ENCODE data around the gene TPPP.

DNA sequence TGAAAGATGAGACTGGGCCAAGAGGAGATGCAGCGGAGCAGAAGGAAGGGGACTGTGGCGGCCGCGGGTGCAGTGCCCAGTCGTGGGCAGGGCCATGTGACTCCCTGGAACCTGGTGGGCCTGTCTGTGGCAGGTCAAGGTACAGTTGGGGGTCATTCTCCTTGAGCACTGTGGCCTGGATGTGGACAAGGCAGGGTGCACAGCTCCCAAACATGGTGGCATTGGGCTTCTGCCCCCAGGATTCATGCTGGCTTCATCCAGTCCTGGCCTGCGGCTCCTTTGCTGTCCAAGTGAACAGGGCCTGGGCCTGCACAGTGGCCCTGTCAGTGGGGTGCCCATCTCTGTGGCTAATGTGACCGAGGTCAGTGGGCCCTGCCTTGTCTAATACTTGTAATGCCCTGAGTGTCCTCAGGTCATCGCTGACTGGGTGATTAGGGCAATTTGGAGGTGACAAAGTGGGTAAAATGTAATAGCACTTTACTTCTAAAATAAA lies 41.1 kb downstream of the TPPP start:
- TF ChIP-seq ZFP36 (IDR thresholded peaks at IDR 0.05; ENCODE audit: borderline replicate concordance, partially characterized antibody) (no peak), MAZ (IDR thresholded peaks at IDR 0.05; ENCODE audit: borderline replicate concordance, low read depth, low read length) (no peak), CHD4 (IDR thresholded peaks at IDR 0.05; ENCODE audit: borderline replicate concordance) (no peak), PBX3 (IDR thresholded peaks at IDR 0.05) (no peak), SMC3 (IDR thresholded peaks at IDR 0.05) (no peak), RFX5 (IDR thresholded peaks at IDR 0.05) (no peak), RAD21 (conservative IDR thresholded peaks at IDR 0.05 in 1 of 2, IDR thresholded peaks at IDR 0.05 in 1 of 2) (no peak), CBX8 (IDR thresholded peaks at IDR 0.05) (no peak)
- TF ChIP-seq, protein P1, sequence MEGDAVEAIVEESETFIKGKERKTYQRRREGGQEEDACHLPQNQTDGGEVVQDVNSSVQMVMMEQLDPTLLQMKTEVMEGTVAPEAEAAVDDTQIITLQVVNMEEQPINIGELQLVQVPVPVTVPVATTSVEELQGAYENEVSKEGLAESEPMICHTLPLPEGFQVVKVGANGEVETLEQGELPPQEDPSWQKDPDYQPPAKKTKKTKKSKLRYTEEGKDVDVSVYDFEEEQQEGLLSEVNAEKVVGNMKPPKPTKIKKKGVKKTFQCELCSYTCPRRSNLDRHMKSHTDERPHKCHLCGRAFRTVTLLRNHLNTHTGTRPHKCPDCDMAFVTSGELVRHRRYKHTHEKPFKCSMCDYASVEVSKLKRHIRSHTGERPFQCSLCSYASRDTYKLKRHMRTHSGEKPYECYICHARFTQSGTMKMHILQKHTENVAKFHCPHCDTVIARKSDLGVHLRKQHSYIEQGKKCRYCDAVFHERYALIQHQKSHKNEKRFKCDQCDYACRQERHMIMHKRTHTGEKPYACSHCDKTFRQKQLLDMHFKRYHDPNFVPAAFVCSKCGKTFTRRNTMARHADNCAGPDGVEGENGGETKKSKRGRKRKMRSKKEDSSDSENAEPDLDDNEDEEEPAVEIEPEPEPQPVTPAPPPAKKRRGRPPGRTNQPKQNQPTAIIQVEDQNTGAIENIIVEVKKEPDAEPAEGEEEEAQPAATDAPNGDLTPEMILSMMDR (IDR thresholded peaks at IDR 0.05), result no peak
- TF ChIP-seq, protein P2, sequence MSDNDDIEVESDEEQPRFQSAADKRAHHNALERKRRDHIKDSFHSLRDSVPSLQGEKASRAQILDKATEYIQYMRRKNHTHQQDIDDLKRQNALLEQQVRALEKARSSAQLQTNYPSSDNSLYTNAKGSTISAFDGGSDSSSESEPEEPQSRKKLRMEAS (IDR thresholded peaks at IDR 0.05), result no peak
- TF ChIP-seq, protein P3, sequence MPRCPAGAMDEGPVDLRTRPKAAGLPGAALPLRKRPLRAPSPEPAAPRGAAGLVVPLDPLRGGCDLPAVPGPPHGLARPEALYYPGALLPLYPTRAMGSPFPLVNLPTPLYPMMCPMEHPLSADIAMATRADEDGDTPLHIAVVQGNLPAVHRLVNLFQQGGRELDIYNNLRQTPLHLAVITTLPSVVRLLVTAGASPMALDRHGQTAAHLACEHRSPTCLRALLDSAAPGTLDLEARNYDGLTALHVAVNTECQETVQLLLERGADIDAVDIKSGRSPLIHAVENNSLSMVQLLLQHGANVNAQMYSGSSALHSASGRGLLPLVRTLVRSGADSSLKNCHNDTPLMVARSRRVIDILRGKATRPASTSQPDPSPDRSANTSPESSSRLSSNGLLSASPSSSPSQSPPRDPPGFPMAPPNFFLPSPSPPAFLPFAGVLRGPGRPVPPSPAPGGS (IDR thresholded peaks at IDR 0.05), result no peak
- TF ChIP-seq, protein P4, sequence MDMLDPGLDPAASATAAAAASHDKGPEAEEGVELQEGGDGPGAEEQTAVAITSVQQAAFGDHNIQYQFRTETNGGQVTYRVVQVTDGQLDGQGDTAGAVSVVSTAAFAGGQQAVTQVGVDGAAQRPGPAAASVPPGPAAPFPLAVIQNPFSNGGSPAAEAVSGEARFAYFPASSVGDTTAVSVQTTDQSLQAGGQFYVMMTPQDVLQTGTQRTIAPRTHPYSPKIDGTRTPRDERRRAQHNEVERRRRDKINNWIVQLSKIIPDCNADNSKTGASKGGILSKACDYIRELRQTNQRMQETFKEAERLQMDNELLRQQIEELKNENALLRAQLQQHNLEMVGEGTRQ (IDR thresholded peaks at IDR 0.05), result no peak
